MM.1S (cell line): ENCODE measurements around the gene BPIFB1.

ENCODE experiments used
- DNase-seq: peaks from one replicate; pipeline ENCODE4 v3.0.0-alpha.2; 2015
- H2AFZ ChIP-seq: fragments of 300-600 bp; sonication (generic); 2 replicates; pipeline ENCODE4 v1.6.0; 2016; ENCODE audit warnings: antibody characterized with exemption, low read length
- H3F3A ChIP-seq: fragments of 300-600 bp; sonication (generic); 2 replicates; pipeline ENCODE4 v1.6.1; 2016; ENCODE audit warnings: mild to moderate bottlenecking, antibody characterized with exemption, low read length, moderate library complexity, mixed read lengths; ENCODE audit not compliant: insufficient read depth
- H3K27ac ChIP-seq: fragments of 300-600 bp; sonication (generic); 2 replicates; pipeline ENCODE4 v1.5.1; 2016; ENCODE audit warnings: mild to moderate bottlenecking, low read length
- H3K27me3 ChIP-seq: fragments of 300-600 bp; sonication (generic); replicated peaks from 2 replicates; pipeline ENCODE4 v1.6.0; 2016; ENCODE audit warnings: low read length; ENCODE audit not compliant: insufficient read depth
- H3K36me3 ChIP-seq: fragments of 300-600 bp; sonication (generic); replicated peaks from 2 replicates; pipeline ENCODE4 v1.6.1; 2016; ENCODE audit warnings: mild to moderate bottlenecking, low read length, mixed read lengths; ENCODE audit not compliant: insufficient read depth
- H3K4me1 ChIP-seq: fragments of 300-600 bp; sonication (generic); 2 replicates; pipeline ENCODE4 v1.6.1; 2016; ENCODE audit warnings: low read length, mixed read lengths
- H3K4me2 ChIP-seq: fragments of 300-600 bp; sonication (generic); 2 replicates; pipeline ENCODE4 v1.6.0; 2016; ENCODE audit warnings: low read depth, low read length
- H3K4me3 ChIP-seq: fragments of 300-600 bp; sonication (generic); 2 replicates; pipeline ENCODE4 v1.5.1; 2016; ENCODE audit warnings: low read length, mixed read lengths
- H3K79me2 ChIP-seq: fragments of 300-600 bp; sonication (generic); 2 replicates; pipeline ENCODE4 v1.6.1; 2016; ENCODE audit warnings: mixed run types, low read length, mixed read lengths
- H3K9ac ChIP-seq: fragments of 300-600 bp; sonication (generic); 2 replicates; pipeline ENCODE4 v1.6.1; 2016; ENCODE audit warnings: low read length, mixed read lengths
- H3K9me2 ChIP-seq: fragments of 300-600 bp; sonication (generic); replicated peaks from 2 replicates; pipeline ENCODE4 v1.6.1; 2016; ENCODE audit warnings: mild to moderate bottlenecking, low read length, mixed read lengths; ENCODE audit not compliant: insufficient read depth
- H3K9me3 ChIP-seq: fragments of 300-600 bp; sonication (generic); replicated peaks from 2 replicates; pipeline ENCODE4 v1.6.1; 2016; ENCODE audit warnings: mild to moderate bottlenecking, low read length, mixed read lengths; ENCODE audit not compliant: insufficient read depth
- H4K20me1 ChIP-seq: fragments of 300-600 bp; sonication (generic); 2 replicates; pipeline ENCODE4 v1.6.1; 2016; ENCODE audit warnings: mild to moderate bottlenecking, low read length, moderate library complexity, mixed read lengths; ENCODE audit not compliant: insufficient read depth
- EZH2 ChIP-seq: fragments of 300-600 bp; sonication (generic); optimal IDR thresholded peaks from 2 replicates; pipeline ENCODE3; 2017; ENCODE audit warnings: low read depth, mild to moderate bottlenecking, antibody characterized with exemption, low read length, mixed read lengths
- EZH2phosphoT487 ChIP-seq: fragments of 300-600 bp; sonication (generic); IDR thresholded peaks from 2 replicates; pipeline ENCODE4 v1.6.1; 2018; ENCODE audit warnings: antibody characterized with exemption, low read length
- TF ChIP-seq, protein P1 (sequence below): fragments of 300-600 bp; sonication (generic); IDR thresholded peaks from 2 replicates; pipeline ENCODE4 v1.5.1; 2016; ENCODE audit warnings: antibody characterized with exemption, low read length, mixed read lengths

Gene BPIFB1

DNA sequence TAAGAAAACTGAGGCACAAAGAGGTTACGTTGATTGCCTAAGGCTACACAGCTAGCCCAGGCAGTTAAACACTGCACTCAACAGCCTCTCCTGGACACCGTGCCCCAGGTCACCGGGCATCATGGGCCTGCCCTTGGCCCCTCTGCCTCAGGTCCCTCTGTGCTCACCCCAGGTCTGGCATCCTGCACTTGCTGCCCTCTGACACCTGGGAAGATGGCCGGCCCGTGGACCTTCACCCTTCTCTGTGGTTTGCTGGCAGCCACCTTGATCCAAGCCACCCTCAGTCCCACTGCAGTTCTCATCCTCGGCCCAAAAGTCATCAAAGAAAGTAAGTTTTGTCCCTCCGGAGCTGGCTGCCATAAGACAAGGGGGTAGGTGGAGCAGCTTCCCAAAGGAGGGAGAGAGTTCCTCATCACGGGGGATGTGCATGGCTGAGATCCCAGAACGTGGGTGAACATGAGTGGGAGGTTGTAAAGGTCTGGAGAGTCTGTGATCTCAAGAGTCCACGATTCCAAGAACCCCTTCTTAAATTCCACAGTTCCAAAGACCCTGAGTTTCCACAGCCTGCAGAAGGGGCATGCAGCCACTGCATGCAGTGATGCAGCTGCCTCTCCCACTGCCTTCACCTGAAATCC, 3.0 kb downstream of the BPIFB1 start:
- Histone ChIP-seq H3F3A (no peaks in the 10 kb centered on the region), H3K4me3 (no peak overlapping the region), H3K4me2 (no peak overlapping the region), H3K9me2 (no peaks in the 10 kb centered on the region), H3K36me3 (no peaks in the 10 kb centered on the region), H3K79me2 (no peaks in the 10 kb centered on the region), H3K27me3 (peaks cover 92% of the 10 kb centered on the region), H2AFZ (no peak overlapping the region), H4K20me1 (no peaks in the 10 kb centered on the region), H3K9me3 (no peaks in the 10 kb centered on the region), H3K4me1 (no peaks in the 10 kb centered on the region), H3K9ac (no peak overlapping the region), H3K27ac (no peak overlapping the region)
- DNase-seq = no peak
- TF ChIP-seq, protein P1, sequence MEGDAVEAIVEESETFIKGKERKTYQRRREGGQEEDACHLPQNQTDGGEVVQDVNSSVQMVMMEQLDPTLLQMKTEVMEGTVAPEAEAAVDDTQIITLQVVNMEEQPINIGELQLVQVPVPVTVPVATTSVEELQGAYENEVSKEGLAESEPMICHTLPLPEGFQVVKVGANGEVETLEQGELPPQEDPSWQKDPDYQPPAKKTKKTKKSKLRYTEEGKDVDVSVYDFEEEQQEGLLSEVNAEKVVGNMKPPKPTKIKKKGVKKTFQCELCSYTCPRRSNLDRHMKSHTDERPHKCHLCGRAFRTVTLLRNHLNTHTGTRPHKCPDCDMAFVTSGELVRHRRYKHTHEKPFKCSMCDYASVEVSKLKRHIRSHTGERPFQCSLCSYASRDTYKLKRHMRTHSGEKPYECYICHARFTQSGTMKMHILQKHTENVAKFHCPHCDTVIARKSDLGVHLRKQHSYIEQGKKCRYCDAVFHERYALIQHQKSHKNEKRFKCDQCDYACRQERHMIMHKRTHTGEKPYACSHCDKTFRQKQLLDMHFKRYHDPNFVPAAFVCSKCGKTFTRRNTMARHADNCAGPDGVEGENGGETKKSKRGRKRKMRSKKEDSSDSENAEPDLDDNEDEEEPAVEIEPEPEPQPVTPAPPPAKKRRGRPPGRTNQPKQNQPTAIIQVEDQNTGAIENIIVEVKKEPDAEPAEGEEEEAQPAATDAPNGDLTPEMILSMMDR = no peak
- no peak for TF ChIP-seq EZH2phosphoT487
- TF ChIP-seq EZH2 = no peak

DNA sequence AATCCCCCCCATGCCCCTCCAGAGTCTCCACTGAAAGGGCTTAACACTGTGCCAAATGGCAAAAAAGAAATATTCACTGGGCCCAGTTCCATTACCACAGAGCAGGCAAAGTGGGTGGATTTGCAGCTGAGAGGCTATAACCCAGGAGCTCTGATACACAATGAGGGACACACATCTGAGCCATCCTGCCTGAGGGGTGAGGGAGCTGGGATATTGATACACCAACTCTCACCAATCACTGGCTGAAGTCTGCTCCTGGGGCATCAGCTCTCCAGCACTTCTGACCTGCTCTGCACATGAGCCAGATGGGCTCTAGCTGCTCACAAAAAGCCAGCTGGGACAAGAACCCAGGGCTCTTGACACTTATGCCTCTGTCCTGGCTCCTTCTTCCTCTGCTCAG, 4.9 kb downstream of the BPIFB1 start:
- no peaks in the 10 kb centered on the region for H4K20me1 ChIP-seq
- no peaks in the 10 kb centered on the region for H3F3A ChIP-seq
- no peak for TF ChIP-seq EZH2
- TF ChIP-seq EZH2phosphoT487 = no peak
- TF ChIP-seq, protein P1 = no peak
- H3K27ac ChIP-seq = no peak overlapping the region
- H3K9me2 ChIP-seq = no peaks in the 10 kb centered on the region
- peaks cover 90% of the 10 kb centered on the region for H3K27me3 ChIP-seq
- no peak overlapping the region for H3K4me3 ChIP-seq
- H3K9me3 ChIP-seq = no peaks in the 10 kb centered on the region
- H3K36me3 ChIP-seq = no peaks in the 10 kb centered on the region
- no peak overlapping the region for H3K9ac ChIP-seq
- H2AFZ ChIP-seq = no peak overlapping the region
- no peaks in the 10 kb centered on the region for H3K4me1 ChIP-seq
- no peak for DNase-seq
- H3K4me2 ChIP-seq = no peak overlapping the region
- no peaks in the 10 kb centered on the region for H3K79me2 ChIP-seq

DNA sequence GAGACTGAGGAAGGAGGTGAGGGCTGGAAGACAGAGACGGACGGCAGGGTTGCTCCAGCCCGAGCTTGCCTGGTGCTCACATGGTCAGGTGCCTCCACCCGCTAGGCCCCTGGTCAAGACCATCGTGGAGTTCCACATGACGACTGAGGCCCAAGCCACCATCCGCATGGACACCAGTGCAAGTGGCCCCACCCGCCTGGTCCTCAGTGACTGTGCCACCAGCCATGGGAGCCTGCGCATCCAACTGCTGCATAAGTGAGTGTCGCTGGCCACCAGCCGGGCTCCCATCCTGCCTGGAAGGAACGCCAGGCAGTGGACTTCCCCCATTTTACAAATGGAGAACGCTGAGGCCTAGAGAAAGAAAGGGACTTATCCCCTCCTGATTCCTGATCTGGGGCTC, 7.8 kb downstream of the BPIFB1 start:
- Histone ChIP-seq H3K36me3 (no peaks in the 10 kb centered on the region), H3K4me1 (no peaks in the 10 kb centered on the region), H3K4me3 (no peak overlapping the region), H3K9me2 (no peaks in the 10 kb centered on the region), H3K79me2 (no peaks in the 10 kb centered on the region), H3K9ac (no peak overlapping the region), H2AFZ (no peak overlapping the region), H4K20me1 (no peaks in the 10 kb centered on the region), H3K4me2 (no peak overlapping the region), H3K27ac (no peak overlapping the region), H3K27me3 (peaks cover 87% of the 10 kb centered on the region), H3F3A (no peaks in the 10 kb centered on the region), H3K9me3 (no peaks in the 10 kb centered on the region)
- no peak for TF ChIP-seq EZH2phosphoT487
- no peak for TF ChIP-seq EZH2
- TF ChIP-seq, protein P1 = no peak
- no peak for DNase-seq
